ENCODE data around the gene TMEM154.

DNA sequence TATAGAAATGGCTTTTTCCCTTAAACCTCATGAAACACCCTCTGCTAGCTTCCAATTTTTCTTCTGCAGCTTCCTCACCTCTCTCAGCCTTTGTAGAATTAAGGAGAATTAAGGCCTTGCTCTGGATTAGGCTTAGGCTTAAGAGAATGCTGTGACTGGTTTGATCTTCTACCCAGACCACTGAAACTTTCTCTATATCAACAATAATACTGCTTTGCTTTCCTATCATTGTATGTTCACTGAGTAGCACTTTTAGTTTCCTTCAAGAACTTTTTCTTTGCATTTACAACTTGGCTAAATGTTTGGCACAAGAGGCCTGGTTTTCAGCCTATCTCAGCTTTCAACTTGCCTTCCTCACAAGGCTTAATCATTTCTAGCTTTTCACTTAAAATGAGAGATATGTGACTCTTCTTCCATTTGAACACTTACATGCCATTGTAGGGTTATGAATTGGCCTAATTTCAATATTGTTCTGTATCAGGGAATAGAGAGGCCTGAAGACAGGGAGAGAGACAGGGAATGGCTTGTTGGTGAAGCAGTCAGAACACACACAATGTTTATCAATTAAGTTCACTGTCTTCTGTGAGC, 28.2 kb downstream of the TMEM154 start:
- TF ChIP-seq, protein P1, sequence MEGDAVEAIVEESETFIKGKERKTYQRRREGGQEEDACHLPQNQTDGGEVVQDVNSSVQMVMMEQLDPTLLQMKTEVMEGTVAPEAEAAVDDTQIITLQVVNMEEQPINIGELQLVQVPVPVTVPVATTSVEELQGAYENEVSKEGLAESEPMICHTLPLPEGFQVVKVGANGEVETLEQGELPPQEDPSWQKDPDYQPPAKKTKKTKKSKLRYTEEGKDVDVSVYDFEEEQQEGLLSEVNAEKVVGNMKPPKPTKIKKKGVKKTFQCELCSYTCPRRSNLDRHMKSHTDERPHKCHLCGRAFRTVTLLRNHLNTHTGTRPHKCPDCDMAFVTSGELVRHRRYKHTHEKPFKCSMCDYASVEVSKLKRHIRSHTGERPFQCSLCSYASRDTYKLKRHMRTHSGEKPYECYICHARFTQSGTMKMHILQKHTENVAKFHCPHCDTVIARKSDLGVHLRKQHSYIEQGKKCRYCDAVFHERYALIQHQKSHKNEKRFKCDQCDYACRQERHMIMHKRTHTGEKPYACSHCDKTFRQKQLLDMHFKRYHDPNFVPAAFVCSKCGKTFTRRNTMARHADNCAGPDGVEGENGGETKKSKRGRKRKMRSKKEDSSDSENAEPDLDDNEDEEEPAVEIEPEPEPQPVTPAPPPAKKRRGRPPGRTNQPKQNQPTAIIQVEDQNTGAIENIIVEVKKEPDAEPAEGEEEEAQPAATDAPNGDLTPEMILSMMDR (IDR thresholded peaks at IDR 0.05): no peak
- TF ChIP-seq POLR2A (IDR thresholded peaks at IDR 0.05): no peak
